SK-N-SH treated with all-trans-retinoic acid at 6 μM for 48 hours (cell line): ENCODE data around the gene SLC22A3.

ENCODE experiments used
- ATAC-seq: fragments of 200-7000 bp; cut with Tn5 transposase; 3 replicates; pipeline ENCODE4 v1.9.1; 2020; ENCODE audit warnings: mild to moderate bottlenecking, moderate library complexity
- BACH2 ChIP-seq: fragments of 250-450 bp; sonication (Bioruptor Pico); IDR thresholded peaks from 2 replicates; pipeline ENCODE4 v1.9.0; 2021; ENCODE audit warnings: mild to moderate bottlenecking, borderline replicate concordance
- CREB5 ChIP-seq: fragments of 250-450 bp; sonication (Bioruptor Pico); IDR thresholded peaks from 2 replicates; pipeline ENCODE4 v1.5.1; 2020; ENCODE audit warnings: low read depth, mild to moderate bottlenecking, moderate library complexity
- CSDC2 ChIP-seq: fragments of 250-450 bp; sonication (Bioruptor Pico); IDR thresholded peaks from 2 replicates; pipeline ENCODE4 v1.5.0; 2020; ENCODE audit warnings: mild to moderate bottlenecking, moderate library complexity
- ESRRG ChIP-seq: fragments of 250-450 bp; sonication (Bioruptor Pico); IDR thresholded peaks from 2 replicates; pipeline ENCODE4 v1.6.1; 2021; ENCODE audit warnings: mild to moderate bottlenecking
- GLIS3 ChIP-seq: fragments of 250-450 bp; sonication (Bioruptor Pico); IDR thresholded peaks from 2 replicates; pipeline ENCODE4 v1.5.0; 2020; ENCODE audit warnings: mild to moderate bottlenecking, moderate library complexity
- OSR1 ChIP-seq: fragments of 250-450 bp; sonication (Bioruptor Pico); IDR thresholded peaks from 2 replicates; pipeline ENCODE4 v1.8.0; 2022; ENCODE audit warnings: moderate library complexity, mild to moderate bottlenecking, inconsistent platforms
- PATZ1 ChIP-seq: fragments of 250-450 bp; sonication (Bioruptor Pico); IDR thresholded peaks from 2 replicates; pipeline ENCODE4 v1.8.0; 2020; ENCODE audit warnings: mild to moderate bottlenecking, moderate library complexity, borderline replicate concordance
- PPARA ChIP-seq: fragments of 250-450 bp; sonication (Bioruptor Pico); IDR thresholded peaks from 2 replicates; pipeline ENCODE4 v1.5.0; 2020; ENCODE audit warnings: mild to moderate bottlenecking, borderline replicate concordance
- RARB ChIP-seq: fragments of 250-450 bp; sonication (Bioruptor Pico); IDR thresholded peaks from 2 replicates; pipeline ENCODE4 v1.8.0; 2021; ENCODE audit warnings: mild to moderate bottlenecking, moderate library complexity
- SNAI2 ChIP-seq: fragments of 250-450 bp; sonication (Bioruptor Pico); IDR thresholded peaks from 2 replicates; pipeline ENCODE4 v1.5.0; 2020; ENCODE audit warnings: mild to moderate bottlenecking, moderate library complexity
- TCF4 ChIP-seq: fragments of 250-450 bp; sonication (Bioruptor Pico); IDR thresholded peaks from 2 replicates; pipeline ENCODE4 v1.8.0; 2021; ENCODE audit warnings: mild to moderate bottlenecking, moderate library complexity, borderline replicate concordance
- TOX ChIP-seq: fragments of 250-450 bp; sonication (Bioruptor Pico); IDR thresholded peaks from 2 replicates; pipeline ENCODE4 v1.8.0; 2021; ENCODE audit warnings: mild to moderate bottlenecking, moderate library complexity, borderline replicate concordance
- TSHZ2 ChIP-seq: fragments of 250-450 bp; sonication (Bioruptor Pico); IDR thresholded peaks from 2 replicates; pipeline ENCODE4 v1.5.0; 2020; ENCODE audit warnings: mild to moderate bottlenecking, moderate library complexity
- ZC3H10 ChIP-seq: fragments of 250-450 bp; sonication (Bioruptor Pico); IDR thresholded peaks from 2 replicates; pipeline ENCODE4 v1.5.1; 2021; ENCODE audit warnings: mild to moderate bottlenecking, moderate library complexity
- ZFP3 ChIP-seq: fragments of 250-450 bp; sonication (Bioruptor Pico); IDR thresholded peaks from 2 replicates; pipeline ENCODE4 v1.5.0; 2020; ENCODE audit warnings: mild to moderate bottlenecking, moderate library complexity
- ZFP30 ChIP-seq: fragments of 450-650 bp; formaldehyde crosslinking; IDR thresholded peaks from 2 replicates; pipeline ENCODE4 v1.5.0; 2022; ENCODE audit warnings: mild to moderate bottlenecking, moderate library complexity
- ZNF565 ChIP-seq: fragments of 450-650 bp; formaldehyde crosslinking; conservative IDR thresholded peaks from 2 replicates; pipeline ENCODE4 v1.5.0; 2020; ENCODE audit warnings: low read depth, mild to moderate bottlenecking, moderate library complexity
- ZNF70 ChIP-seq: fragments of 450-650 bp; formaldehyde crosslinking; IDR thresholded peaks from 2 replicates; pipeline ENCODE4 v1.5.0; 2020; ENCODE audit warnings: mild to moderate bottlenecking, moderate library complexity
- ZNF8 ChIP-seq: fragments of 450-650 bp; formaldehyde crosslinking; IDR thresholded peaks from 2 replicates; pipeline ENCODE4 v1.5.0; 2020; ENCODE audit warnings: mild to moderate bottlenecking, moderate library complexity
- TF ChIP-seq, protein P1 (sequence below): fragments of 250-450 bp; sonication (Bioruptor Pico); IDR thresholded peaks from 2 replicates; pipeline ENCODE4 v1.5.1; 2021; ENCODE audit warnings: mild to moderate bottlenecking, moderate library complexity
- TF ChIP-seq, protein P2 (sequence below): fragments of 250-450 bp; sonication (Bioruptor Pico); IDR thresholded peaks from 2 replicates; pipeline ENCODE4 v1.8.0; 2021; ENCODE audit warnings: low read depth, mild to moderate bottlenecking, moderate library complexity, borderline replicate concordance

SLC22A3 gene

DNA sequence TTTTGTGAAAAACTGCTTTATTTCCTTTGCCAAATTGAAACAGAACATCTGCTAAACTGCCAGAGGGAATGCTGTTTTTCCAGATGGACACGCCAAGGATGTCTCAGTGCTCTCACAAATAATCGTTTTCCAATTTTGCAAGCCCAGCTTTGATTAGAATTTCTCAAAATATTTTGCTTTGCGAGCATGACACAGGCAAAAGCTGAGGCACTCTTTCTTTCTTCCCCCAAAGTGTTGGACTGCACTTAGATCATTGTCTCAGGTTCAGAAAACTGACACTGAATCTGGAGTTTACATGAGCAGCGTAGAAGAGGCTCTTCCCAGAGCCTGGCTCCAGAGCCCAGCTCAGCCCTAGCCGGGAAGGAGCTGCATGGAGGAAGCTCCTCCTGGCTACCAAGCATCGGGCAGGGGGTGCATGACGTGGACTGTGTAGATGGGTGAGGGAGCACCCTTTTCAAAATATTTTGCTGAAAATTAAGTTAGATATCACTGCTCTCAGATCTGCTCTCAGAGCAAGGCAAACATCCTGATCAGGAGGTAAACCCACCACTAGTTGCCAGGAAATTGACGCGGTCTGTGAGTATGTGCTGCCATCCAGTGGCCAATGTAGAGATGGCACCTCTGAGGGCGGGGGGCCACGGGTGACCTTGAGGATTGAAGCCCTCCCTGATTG is 107.5 kb downstream of the SLC22A3 start:
- ATAC-seq: peak; percentile 93
- TF ChIP-seq TOX (no peak), ZC3H10 (CRISPR knock-in tag) (no peak), PATZ1 (CRISPR knock-in tag) (no peak), ZNF8 (CRISPR knock-in tag) (no peak), TCF4 (no peak), ZNF565 (CRISPR knock-in tag) (no peak), RARB (CRISPR knock-in tag) (no peak), CSDC2 (CRISPR knock-in tag) (no peak)
- TF ChIP-seq, protein P1, sequence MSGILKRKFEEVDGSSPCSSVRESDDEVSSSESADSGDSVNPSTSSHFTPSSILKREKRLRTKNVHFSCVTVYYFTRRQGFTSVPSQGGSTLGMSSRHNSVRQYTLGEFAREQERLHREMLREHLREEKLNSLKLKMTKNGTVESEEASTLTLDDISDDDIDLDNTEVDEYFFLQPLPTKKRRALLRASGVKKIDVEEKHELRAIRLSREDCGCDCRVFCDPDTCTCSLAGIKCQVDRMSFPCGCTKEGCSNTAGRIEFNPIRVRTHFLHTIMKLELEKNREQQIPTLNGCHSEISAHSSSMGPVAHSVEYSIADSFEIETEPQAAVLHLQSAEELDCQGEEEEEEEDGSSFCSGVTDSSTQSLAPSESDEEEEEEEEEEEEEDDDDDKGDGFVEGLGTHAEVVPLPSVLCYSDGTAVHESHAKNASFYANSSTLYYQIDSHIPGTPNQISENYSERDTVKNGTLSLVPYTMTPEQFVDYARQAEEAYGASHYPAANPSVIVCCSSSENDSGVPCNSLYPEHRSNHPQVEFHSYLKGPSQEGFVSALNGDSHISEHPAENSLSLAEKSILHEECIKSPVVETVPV (CRISPR knock-in tag): no peak

DNA sequence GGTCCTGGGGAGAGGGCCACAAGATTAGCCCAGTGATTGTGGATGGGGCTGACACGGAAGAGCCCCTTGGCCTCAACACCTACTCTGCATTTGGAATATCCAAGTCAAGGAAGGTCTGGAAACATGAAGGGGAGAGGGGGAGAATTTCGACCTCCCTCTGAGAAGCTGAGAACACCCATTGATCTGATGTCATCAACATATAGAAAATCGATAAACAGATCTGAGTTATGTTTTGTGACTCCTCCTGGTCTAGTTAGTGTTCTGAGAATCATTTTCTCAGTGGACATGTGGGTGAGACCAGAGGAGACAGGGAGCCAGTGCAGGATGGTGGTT is 108.0 kb downstream of the SLC22A3 start:
- ATAC-seq: no peak
- no peak for TF ChIP-seq ZFP30
- no peak for TF ChIP-seq ZC3H10 (CRISPR knock-in tag)
- TF ChIP-seq PATZ1 (CRISPR knock-in tag): no peak
- TF ChIP-seq TCF4: no peak
- TF ChIP-seq PPARA (CRISPR knock-in tag): no peak
- TF ChIP-seq OSR1 (CRISPR knock-in tag): no peak
- no peak for TF ChIP-seq ZNF8 (CRISPR knock-in tag)
- TF ChIP-seq ZNF565 (CRISPR knock-in tag): no peak
- TF ChIP-seq ESRRG (CRISPR knock-in tag): no peak
- TF ChIP-seq SNAI2: no peak
- TF ChIP-seq BACH2 (CRISPR knock-in tag): no peak
- no peak for TF ChIP-seq ZNF70 (CRISPR knock-in tag)
- TF ChIP-seq TOX: no peak
- TF ChIP-seq RARB (CRISPR knock-in tag): no peak
- no peak for TF ChIP-seq TSHZ2 (CRISPR knock-in tag)
- no peak for TF ChIP-seq CSDC2 (CRISPR knock-in tag)
- no peak for TF ChIP-seq ZFP3 (CRISPR knock-in tag)
- TF ChIP-seq, protein P2, sequence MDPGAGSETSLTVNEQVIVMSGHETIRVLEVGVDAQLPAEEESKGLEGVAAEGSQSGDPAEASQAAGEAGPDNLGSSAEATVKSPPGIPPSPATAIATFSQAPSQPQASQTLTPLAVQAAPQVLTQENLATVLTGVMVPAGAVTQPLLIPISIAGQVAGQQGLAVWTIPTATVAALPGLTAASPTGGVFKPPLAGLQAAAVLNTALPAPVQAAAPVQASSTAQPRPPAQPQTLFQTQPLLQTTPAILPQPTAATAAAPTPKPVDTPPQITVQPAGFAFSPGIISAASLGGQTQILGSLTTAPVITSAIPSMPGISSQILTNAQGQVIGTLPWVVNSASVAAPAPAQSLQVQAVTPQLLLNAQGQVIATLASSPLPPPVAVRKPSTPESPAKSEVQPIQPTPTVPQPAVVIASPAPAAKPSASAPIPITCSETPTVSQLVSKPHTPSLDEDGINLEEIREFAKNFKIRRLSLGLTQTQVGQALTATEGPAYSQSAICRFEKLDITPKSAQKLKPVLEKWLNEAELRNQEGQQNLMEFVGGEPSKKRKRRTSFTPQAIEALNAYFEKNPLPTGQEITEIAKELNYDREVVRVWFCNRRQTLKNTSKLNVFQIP (CRISPR knock-in tag): no peak
- TF ChIP-seq, all 23 proteins: peak for 0

GRCh38 chr6:160457823-160458222 is 109.6 kb downstream of the SLC22A3 start:
- ATAC-seq: no peak
- TF ChIP-seq GLIS3 (CRISPR knock-in tag): no peak
- no peak for TF ChIP-seq TCF4
- no peak for TF ChIP-seq CREB5 (CRISPR knock-in tag)
- no peak for TF ChIP-seq TSHZ2 (CRISPR knock-in tag)
- no peak for TF ChIP-seq ESRRG (CRISPR knock-in tag)
- TF ChIP-seq, protein P2 (CRISPR knock-in tag): no peak
- TF ChIP-seq BACH2 (CRISPR knock-in tag): no peak
